Measurements from ENCODE around the gene SLC2A10. TPM values are rescaled to one million over a fixed set of nuclear protein-coding genes. Genes with fewer than 3 reads are reported as not detected.

Gene SLC2A10
- total RNA-seq, 1 experiment from 2014 or later: not detected

- POLR2A ChIA-PET (ENCODE audit: low non-redundant PET): no interaction called here
- intact Hi-C loops (cut with micrococcal nuclease; ENCODE audit: unreplicated experiment): no loop called here
- no peak overlapping the region for H3K27ac ChIP-seq (ENCODE audit: low read depth, low read length, poor library complexity, severe bottlenecking)
These were observed 39.7 kb downstream of the SLC2A10 start for GRCh38 chr20:46749147-46749546.

DNA sequence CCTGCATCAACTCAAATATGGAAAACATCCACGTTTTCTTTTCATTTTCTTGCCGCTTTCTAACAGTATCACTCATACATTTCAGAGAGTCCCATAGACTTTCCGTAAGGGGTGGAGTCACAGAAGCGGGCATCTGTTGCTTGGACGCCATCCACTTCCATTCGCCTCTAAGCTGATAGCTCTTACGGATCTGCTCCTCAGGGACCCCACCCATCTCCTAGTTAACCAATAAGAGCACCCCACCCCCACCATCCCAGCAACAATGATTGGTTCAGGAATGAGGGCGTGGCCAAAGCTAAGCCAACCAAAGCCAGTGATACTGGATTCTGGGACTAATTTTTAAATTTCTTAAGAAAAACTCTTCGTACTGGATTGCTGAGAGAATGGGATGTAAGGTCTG, 42.4 kb downstream of the SLC2A10 start:
- CTCF ChIA-PET: no interaction called here
- intact Hi-C loops (cut with micrococcal nuclease; ENCODE audit: unreplicated experiment): loop anchor here (5.0 kb wide), 1 partner anchor 630 kb away; no protein-coding TSS in a partner anchor

More at GRCh38 chr20:46749147-46749546, 39.7 kb downstream of the SLC2A10 start:
- Histone ChIP-seq H3K27me3 (replicated peaks; ENCODE audit: insufficient read depth, low read depth, low read length, poor library complexity) (peaks cover 46% of the 10 kb centered on the region), H3K36me3 (ENCODE audit: insufficient read depth, low read length, poor library complexity, severe bottlenecking) (no peaks in the 10 kb centered on the region), H3K4me3 (ENCODE audit: low read depth, low read length, poor library complexity, severe bottlenecking) (no peak overlapping the region), H3K9me3 (ENCODE audit: low read depth, low read length, poor library complexity, severe bottlenecking) (no peaks in the 10 kb centered on the region), H3K4me1 (ENCODE audit: insufficient read depth, low read length, poor library complexity, severe bottlenecking) (no peaks in the 10 kb centered on the region)
- TF ChIP-seq, protein P1, sequence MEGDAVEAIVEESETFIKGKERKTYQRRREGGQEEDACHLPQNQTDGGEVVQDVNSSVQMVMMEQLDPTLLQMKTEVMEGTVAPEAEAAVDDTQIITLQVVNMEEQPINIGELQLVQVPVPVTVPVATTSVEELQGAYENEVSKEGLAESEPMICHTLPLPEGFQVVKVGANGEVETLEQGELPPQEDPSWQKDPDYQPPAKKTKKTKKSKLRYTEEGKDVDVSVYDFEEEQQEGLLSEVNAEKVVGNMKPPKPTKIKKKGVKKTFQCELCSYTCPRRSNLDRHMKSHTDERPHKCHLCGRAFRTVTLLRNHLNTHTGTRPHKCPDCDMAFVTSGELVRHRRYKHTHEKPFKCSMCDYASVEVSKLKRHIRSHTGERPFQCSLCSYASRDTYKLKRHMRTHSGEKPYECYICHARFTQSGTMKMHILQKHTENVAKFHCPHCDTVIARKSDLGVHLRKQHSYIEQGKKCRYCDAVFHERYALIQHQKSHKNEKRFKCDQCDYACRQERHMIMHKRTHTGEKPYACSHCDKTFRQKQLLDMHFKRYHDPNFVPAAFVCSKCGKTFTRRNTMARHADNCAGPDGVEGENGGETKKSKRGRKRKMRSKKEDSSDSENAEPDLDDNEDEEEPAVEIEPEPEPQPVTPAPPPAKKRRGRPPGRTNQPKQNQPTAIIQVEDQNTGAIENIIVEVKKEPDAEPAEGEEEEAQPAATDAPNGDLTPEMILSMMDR (conservative IDR thresholded peaks at IDR 0.05; ENCODE audit: low read depth, low read length): no peak
- TF ChIP-seq EZH2 (IDR thresholded peaks at IDR 0.05; ENCODE audit: borderline replicate concordance, low read depth, low read length, poor library complexity, severe bottlenecking): no peak
- no TSS peak for BruUV-seq (replicated peaks)
- DNase-seq (ENCODE audit: low spot score): no peak
- CTCF ChIA-PET: no interaction called here

GRCh38 chr20:46752728-46753127, 43.3 kb downstream of the SLC2A10 start:
- H3K4me3 ChIP-seq (ENCODE audit: low read depth, low read length, poor library complexity, severe bottlenecking): no peak overlapping the region
- intact Hi-C loops (cut with micrococcal nuclease; ENCODE audit: unreplicated experiment): loop anchor here (5.0 kb wide), 1 partner anchor 630 kb away; no protein-coding TSS in a partner anchor
- no peak overlapping the region for H3K27ac ChIP-seq (ENCODE audit: low read depth, low read length, poor library complexity, severe bottlenecking)
- H3K27me3 ChIP-seq (replicated peaks; ENCODE audit: insufficient read depth, low read depth, low read length, poor library complexity): peaks cover 11% of the 10 kb centered on the region
- DNase-seq (ENCODE audit: low spot score): peak; percentile 67
- POLR2A ChIA-PET (ENCODE audit: low non-redundant PET): interaction anchor here (0.6 kb wide), 1 partner anchor 382 kb away, joined by 3 read pairs; no protein-coding TSS in a partner anchor
- H3K9me3 ChIP-seq (ENCODE audit: low read depth, low read length, poor library complexity, severe bottlenecking): no peaks in the 10 kb centered on the region
- BruUV-seq (replicated peaks): no TSS peak
- no peaks in the 10 kb centered on the region for H3K4me1 ChIP-seq (ENCODE audit: insufficient read depth, low read length, poor library complexity, severe bottlenecking)
- H3K36me3 ChIP-seq (ENCODE audit: insufficient read depth, low read length, poor library complexity, severe bottlenecking): no peaks in the 10 kb centered on the region
- CTCF ChIA-PET: interaction anchor here (0.5 to 1.2 kb wide), 3 partner anchors 9 to 631 kb away, joined by 3 to 4 read pairs (median 3); no protein-coding TSS in a partner anchor
- TF ChIP-seq, protein P1 (conservative IDR thresholded peaks at IDR 0.05; ENCODE audit: low read depth, low read length): peak; percentile 77
- TF ChIP-seq EZH2 (IDR thresholded peaks at IDR 0.05; ENCODE audit: borderline replicate concordance, low read depth, low read length, poor library complexity, severe bottlenecking): no peak

More for the DNA sequence above, 42.4 kb downstream of the SLC2A10 start:
- BruUV-seq (replicated peaks): no TSS peak
- Histone ChIP-seq H3K4me3 (ENCODE audit: low read depth, low read length, poor library complexity, severe bottlenecking) (no peak overlapping the region), H3K9me3 (ENCODE audit: low read depth, low read length, poor library complexity, severe bottlenecking) (no peaks in the 10 kb centered on the region), H3K36me3 (ENCODE audit: insufficient read depth, low read length, poor library complexity, severe bottlenecking) (no peaks in the 10 kb centered on the region), H3K27me3 (replicated peaks; ENCODE audit: insufficient read depth, low read depth, low read length, poor library complexity) (peaks cover 20% of the 10 kb centered on the region), H3K4me1 (ENCODE audit: insufficient read depth, low read length, poor library complexity, severe bottlenecking) (no peaks in the 10 kb centered on the region), H3K27ac (ENCODE audit: low read depth, low read length, poor library complexity, severe bottlenecking) (no peak overlapping the region)
- TF ChIP-seq, protein P1 (conservative IDR thresholded peaks at IDR 0.05; ENCODE audit: low read depth, low read length): no peak
- TF ChIP-seq EZH2 (IDR thresholded peaks at IDR 0.05; ENCODE audit: borderline replicate concordance, low read depth, low read length, poor library complexity, severe bottlenecking): no peak
- DNase-seq (ENCODE audit: low spot score): peak; percentile 37
- POLR2A ChIA-PET (ENCODE audit: low non-redundant PET): no interaction called here
